Measurements from ENCODE around the gene NCAPH2.

The NCAPH2 gene

GRCh38 chr22:50490531-50491308 is 17.3 kb upstream of the NCAPH2 start:
- DNase-seq: no peak

- DNase-seq: no peak
Measured at GRCh38 chr22:50497093-50497492, 10.9 kb upstream of the NCAPH2 start.

DNA sequence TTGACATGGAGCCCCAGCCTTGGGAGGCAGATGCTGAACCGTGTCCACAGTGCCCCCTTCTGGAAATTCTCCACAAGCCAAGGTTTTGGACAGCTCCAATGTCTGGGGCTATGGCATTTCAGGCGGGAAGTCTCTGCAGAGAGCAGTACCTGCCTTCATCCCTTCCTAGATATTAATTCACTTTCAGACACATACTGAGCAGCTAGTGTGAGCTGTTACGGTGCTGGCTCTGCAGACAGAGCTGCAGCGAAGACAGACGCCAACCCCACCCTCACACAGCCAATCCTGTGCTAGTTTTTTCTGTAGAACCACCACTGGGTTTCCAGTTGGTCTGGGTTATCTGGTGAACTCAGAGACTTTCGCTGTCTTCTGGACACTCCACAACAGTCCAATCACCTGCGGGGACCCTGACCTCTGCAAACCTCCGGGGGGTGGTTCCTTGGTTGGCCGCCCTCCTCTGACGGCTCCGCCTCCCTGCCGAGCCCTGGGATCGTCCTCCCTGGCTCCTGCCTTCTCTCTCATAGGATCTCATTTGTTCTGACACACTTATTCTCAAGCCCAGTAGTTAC is 9.6 kb upstream of the NCAPH2 start:
- no peak for DNase-seq

GRCh38 chr22:50500452-50500851 is 7.6 kb upstream of the NCAPH2 start:
- DNase-seq: no peak

DNA sequence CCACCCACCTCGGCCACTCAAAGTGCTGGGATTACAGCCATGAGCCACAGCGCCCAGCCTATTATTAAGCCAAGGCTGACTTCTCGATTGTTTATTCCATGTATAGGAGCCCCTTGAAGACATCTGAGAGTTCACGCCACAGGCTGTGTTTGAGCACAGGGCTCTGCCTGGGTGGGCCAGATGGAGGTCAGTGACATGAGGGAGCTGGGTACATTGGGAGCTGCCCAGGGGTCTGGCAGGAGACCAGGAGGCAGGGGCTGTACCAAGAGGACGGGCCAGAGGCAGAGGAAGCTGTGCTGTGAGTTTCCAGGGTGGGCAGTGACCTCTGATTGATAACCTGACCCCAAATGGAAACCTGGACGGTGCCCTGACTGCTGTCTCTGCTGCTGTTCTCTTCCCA is 5.9 kb upstream of the NCAPH2 start:
- no peak for DNase-seq

DNA sequence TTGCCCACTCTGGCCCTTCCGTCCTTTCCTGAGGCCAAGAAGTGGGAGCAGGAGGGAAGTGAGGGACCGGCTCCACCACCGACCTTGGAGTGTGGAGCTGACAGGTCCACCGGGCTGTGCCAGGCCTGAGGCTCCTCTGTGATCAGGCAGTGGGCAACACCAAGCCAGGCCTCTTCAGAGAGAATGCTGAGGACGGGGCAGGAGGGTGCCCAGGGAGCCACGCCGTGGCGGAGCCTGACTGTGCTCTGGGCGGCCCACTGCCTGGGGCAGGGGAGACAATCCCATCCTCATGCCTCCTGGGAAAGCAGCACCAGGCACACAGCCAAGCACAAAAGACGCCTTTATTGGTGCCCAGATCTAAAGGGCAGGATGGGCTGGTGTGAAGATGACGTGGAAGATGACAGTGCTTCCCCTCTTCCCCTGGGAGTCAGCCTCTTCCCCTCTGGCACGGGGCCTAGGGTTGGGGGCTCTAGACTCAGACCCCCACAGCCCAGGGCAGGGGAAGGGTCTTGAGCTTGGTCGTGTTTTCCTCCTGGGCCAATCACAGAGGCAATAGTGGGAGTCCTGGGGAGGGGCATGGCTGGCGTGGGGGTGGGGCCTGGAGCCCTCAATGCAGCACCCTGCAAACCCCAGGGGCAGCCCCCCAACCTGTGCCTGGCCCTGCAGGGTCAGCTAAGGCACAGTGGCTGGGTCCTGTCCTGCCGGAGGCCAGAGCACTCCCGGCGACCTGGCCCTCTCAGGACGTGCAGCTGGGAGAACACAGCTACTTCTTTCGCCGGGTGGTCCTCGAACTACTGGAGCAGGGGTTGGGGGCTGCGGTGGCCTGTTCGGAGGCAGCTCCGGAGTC is 5.2 kb upstream of the NCAPH2 start:
- no peak for DNase-seq

DNA sequence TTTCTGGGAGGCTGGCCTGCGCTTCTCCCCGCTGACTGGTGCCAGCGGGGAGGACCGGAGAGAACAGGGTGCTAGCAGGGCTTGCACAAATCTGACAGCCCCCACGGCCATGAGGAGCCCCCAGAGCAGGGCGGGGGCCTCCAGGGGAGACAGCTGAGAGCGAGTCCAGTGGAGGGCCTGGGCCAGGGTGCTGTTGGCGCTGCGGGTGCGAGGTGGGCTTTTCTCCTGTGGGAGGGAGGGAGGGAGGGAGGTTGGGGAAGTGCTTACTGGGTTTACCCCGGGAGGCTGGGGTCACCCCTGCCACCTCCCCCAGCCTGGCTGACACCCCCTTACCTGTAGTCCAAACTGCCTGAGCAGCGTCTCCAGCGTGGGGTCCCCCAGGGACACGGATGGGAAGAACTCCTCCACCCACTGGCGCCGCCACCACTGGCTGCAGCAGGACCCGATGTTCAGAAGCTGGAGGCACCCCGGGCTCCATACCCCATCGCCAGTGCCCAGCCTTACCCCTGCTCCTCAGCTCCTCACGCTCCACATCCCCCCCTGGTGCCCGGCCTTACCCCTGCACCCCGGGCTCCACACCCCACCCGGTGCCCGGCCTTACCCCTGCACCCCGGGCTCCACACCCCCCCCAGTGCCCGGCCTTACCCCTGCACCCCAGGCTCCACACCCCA is 4.4 kb upstream of the NCAPH2 start:
- no peak for DNase-seq

DNA sequence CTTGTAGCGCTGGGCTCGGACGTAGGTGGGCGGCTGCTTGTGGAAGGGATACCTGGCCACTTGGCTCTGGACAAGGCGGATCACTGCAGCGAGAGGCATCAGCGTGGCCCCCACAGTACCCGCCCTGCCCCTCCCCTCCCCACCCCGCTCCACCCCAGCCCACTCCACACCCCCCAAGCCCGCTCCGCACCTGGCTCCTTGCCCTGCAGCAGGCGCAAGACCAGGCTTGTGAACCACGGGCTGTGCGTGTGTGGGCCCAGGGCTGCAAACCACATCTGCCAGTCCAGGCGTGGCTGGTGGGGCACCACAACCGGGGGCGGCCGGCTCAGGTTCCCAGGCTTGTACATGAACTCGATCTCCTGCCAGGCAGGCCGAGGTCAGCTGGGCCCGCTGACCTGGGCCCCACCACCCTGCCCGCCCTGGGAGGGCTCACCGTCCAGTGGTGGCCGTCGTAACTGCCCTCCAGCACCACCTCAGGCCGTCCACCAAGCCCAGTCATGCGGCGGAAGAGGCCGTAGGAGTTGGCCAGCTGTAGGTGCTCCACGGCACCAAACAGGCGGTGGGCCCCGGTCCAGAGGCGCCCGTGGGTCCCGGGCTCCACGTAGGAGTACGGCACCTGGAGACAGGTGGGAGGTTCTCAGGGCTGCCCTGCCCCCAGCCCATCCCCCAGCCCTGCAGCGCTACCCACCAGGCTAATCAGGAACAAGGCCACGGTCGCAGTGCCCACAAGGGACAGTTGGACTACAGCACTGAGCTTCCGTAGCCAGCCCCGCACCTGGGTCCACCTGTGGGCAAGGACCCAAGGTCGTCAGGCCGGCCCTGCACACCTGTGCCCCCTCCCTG is 3.4 kb upstream of the NCAPH2 start:
- DNase-seq: no peak

GRCh38 chr22:50505276-50505775 is 2.7 kb upstream of the NCAPH2 start:
- no peak for DNase-seq

DNA sequence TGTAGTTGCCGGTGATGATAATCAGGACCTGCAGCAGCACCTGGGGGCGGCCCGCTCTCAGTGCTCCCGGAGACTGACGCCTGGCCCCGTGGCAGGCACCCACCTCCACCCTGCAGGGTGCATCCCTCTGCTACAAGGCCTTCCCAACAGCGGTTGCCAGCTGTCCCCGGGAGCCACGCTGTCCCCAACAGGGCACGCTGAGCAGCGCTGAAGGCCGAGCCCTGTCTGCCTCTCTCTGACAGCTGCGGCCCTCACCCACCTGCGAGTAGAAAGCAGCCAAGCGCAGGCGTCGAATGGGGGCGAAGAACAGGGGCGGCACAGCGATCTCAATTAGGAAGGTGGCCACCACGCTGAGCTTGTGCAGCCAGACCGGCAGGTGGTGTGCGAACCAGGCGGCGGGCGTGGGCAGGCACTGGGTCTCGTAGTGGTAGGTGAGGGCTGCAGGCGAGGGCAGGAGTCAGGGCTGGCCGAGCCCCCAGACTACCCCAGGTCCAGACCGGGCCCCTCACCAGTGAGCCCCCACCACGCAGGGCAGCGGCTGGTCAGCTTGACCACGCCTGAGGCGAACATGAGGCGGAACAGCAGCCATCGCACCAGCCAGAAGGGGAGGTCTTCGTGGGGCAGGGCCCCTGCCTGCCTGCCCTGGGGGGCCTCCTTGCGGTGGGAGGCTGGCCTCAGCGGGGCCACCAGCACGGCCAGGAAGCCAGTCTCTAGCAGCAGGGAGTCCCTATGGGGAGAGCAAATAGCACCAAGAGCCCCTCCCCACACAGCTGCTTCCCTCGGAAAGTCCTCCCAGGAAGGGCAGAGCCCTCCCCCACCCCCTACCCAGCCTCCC is 2.0 kb upstream of the NCAPH2 start:
- no peak for DNase-seq

- no peak for DNase-seq
Measured at GRCh38 chr22:50506611-50507420, 1.2 kb upstream of the NCAPH2 start.

DNA sequence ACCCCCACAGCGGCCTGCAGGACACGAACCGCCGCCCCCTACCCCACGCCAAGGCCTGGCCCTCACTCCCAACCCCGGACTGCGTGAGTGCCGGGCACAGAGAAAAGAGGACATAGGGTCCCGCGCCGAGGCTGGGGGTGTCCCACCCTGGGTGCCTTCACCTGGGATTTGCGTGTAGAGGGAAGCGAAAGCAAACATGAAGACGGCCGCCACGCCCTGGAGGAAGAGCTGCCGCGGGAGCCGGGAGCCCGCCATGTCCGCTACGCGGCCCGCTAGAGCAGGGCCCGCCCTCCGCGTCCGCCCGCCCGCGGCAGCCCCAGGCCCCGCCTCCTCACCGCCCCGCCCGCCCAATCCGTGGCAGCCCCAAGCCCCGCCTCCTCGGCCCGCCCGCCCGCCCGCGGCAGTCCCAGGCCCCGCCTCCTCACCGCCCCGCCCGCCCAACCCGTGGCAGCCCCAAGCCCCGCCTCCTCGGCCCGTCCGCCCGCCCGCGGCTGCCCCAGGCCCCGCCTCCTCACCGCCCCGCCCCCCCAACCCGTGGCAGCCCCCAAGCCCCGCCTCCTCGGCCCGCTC is 518 bp upstream of the NCAPH2 start, which contains the start of gene LMF2:
Gene LMF2, minus strand, starts transcription at position 282 of the 570 bp plus-strand sequence. Its CDS starts 27 bp downstream, at position 255.
- DNase-seq: no peak

DNA sequence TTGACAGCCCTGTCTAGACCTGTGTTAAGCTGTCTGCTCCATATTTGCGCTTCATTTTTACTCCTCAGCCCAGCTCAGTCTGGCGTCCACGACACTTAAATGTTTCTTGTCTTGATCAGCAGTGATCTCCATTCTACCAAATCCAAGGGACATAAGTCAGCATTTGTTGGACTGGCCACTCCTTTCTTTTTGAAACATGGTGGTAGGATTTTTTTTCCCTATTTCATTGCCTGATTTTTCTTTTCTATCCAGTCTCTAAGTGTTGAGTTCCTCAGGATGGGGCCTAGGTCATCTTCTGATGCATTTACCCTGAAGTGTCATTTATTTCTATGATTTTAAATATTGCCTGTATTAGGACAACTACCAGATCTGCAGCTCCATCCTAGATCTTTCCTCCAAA is 873 bp downstream of the NCAPH2 start:
- no peak for DNase-seq

DNA sequence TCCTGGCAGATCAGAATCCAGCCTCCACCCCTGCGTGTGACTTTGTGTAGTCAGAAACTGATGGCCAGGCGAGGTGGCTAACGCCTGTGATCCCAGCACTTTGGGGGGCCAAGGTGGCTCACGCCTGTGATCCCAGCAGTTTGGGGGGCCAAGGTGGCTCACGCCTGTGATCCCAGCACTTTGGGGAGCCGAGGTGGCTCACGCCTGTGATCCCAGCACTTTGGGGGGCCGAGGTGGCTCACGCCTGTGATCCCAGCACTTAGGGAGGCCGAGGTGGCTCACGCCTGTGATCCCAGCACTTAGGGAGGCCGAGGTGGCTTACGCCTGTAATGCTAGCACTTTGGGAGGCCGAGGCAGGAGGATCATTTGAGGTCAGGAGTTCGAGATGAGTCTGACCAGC is 5.2 kb downstream of the NCAPH2 start:
- DNase-seq: no peak

DNA sequence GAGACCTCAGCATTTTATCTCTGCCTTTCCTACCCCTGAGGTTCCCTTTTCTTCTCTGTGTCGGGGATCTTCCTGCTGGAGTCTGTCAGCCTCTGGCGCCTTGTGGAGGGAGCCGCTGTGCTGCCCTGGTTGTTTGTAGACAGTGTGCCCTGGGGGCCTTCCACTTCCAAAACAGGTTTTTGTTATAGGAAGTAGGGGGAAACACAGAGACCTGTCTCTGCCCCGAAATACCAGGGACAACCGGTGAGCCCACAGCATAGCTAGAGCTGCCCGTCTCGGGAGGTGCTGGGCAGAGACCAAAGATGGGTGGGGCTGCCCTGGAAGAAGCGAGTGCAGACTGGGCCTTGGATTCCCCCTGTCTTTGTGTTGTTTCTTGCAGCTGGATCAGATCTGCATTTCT is 8.0 kb downstream of the NCAPH2 start:
- no peak for DNase-seq

DNA sequence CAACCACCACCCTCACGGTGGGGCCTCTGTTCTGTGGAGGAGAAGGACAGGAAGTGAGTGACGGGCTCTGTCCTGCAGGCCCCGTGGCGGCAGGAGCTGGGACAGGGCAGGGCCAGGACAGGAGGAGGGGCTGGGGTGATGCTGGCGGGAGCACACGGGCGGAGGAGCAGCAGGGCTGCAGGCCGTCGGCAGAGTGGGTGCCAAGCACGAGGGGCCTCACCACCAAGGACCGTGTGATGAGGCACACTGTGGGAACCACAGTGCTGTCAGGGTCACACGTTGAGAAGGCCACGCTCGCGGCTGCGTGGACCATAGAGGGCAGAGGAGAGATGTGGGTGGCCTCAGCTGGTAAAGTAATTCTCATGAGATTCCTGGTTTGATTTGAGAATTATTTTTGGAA is 8.9 kb downstream of the NCAPH2 start:
- no peak for DNase-seq

GRCh38 chr22:50517495-50518260 is 9.7 kb downstream of the NCAPH2 start:
- DNase-seq: no peak

DNA sequence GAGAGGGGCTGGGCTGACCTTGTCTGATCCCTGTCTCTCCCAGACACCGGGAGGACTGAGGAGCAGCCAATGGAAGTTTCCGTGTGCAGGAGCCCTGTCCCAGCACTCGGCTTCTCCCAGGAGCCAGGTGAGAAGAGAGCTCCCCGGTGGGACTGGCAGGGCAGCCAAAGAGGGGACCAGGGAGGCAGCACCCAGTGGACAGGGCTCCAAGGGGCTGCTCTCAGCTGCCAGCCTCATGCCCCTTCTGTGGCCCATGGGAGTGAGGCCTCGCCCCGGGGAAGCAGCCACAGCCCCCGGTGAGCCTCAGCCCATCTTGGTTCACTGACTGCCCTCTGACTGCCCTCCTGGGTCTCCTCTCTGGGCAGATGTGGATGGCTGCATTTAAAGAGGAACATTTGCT is 10.6 kb downstream of the NCAPH2 start:
- no peak for DNase-seq

- no peak for DNase-seq
Measured at GRCh38 chr22:50519151-50519550, 11.1 kb downstream of the NCAPH2 start.
